Ascending aorta (tissue), 2 donors: ENCODE data around the gene MOGAT3. TPM values are rescaled to one million over a fixed set of nuclear protein-coding genes. Genes with fewer than 3 reads are reported as not detected.

Source experiments
- DNase-seq, 2 donors: peaks; one replicate each; pipeline ENCODE4 v3.0.0-alpha.2; 2019; ENCODE audit warnings: low spot score in 2 of 2
- H3K27ac ChIP-seq, 2 donors: fragments of 200-600 bp; sonication (generic); one replicate each; pipeline ENCODE4 v1.5.1; 2016 to 2017; ENCODE audit warnings: mild to moderate bottlenecking in 1 of 2
- H3K27me3 ChIP-seq: fragments of 200-600 bp; sonication (generic); one replicate; pipeline ENCODE4 v1.5.1; 2017
- H3K36me3 ChIP-seq, 2 donors: fragments of 200-600 bp; sonication (generic); one replicate each; pipeline ENCODE4 v1.5.1; 2016
- H3K4me1 ChIP-seq, 2 donors: fragments of 200-600 bp; sonication (generic); one replicate each; pipeline ENCODE4 v1.5.1; 2016 to 2017; ENCODE audit warnings: mild to moderate bottlenecking in 1 of 2
- H3K4me3 ChIP-seq, 2 donors: fragments of 200-600 bp; sonication (generic); one replicate each; pipeline ENCODE4 v1.5.1; 2016 to 2017; ENCODE audit warnings: mild to moderate bottlenecking in 1 of 2
- H3K9me3 ChIP-seq, 2 donors: fragments of 200-600 bp; sonication (generic); one replicate each; pipeline ENCODE4 v1.5.1; 2016
- CTCF ChIP-seq, 3 experiments: fragments of 200-600 bp in 2 of 3; fragments of 450-650 bp in 1 of 3; sonication (generic) in 2 of 3; IDR thresholded peaks; one replicate each; pipeline ENCODE4 v1.5.1; 2016 to 2019; ENCODE audit warnings: antibody characterized with exemption in 3 of 3, mild to moderate bottlenecking in 1 of 3, moderate library complexity in 1 of 3
- intact Hi-C: fragments of 100-400 bp; cut with DNase I; formaldehyde crosslinking; loops from one replicate; pipeline ENCODE4 v1.15.1; 2023
- total RNA-seq: library from RNA; depleted of rRNA; stranded (reverse); fragments of >200 nt; gene quantifications from one replicate; pipeline ENCODE4 v1.1.0, GENCODE V29; 2016

MOGAT3 gene
- total RNA-seq, 1 donor from 2014 or later: not detected

GRCh38 chr7:101153969-101154692 lies 46.7 kb downstream of the MOGAT3 start, which contains the start of gene AP1S1:
Gene AP1S1 (plus strand): TSS chr7:101154476. CDS start chr7:101154515, 39 bp downstream.
- H3K4me3 ChIP-seq: peak within 1 kb of the TSS; percentile 73 to 87
- intact Hi-C loops: loop anchor here (1.0 to 2.0 kb wide), 2 partner anchors 15 to 65 kb away; partner anchors contain the start of gene ZNHIT1
- DNase-seq: peak; percentile 72 to 94
- H3K27me3 ChIP-seq: no peaks in the 10 kb centered on the region
- TF ChIP-seq CTCF (IDR thresholded peaks at IDR 0.05): no peak
- no peaks in the 10 kb centered on the region for H3K9me3 ChIP-seq
- H3K36me3 ChIP-seq: peaks cover 3 to 23% of the 10 kb centered on the region in 2 donors
- no peak within 1 kb of the TSS for H3K27ac ChIP-seq
- peaks cover 3% of the 10 kb centered on the region in 2 donors for H3K4me1 ChIP-seq

- DNase-seq: no peak
- H3K9me3 ChIP-seq: no peaks in the 10 kb centered on the region
- H3K36me3 ChIP-seq: peaks cover 0 to 3% of the 10 kb centered on the region in 2 donors
- H3K27me3 ChIP-seq: no peaks in the 10 kb centered on the region
- intact Hi-C loops: no loop called here
- H3K4me3 ChIP-seq: no peak overlapping the region
- peaks cover 3% of the 10 kb centered on the region in 2 donors for H3K4me1 ChIP-seq
- TF ChIP-seq CTCF (IDR thresholded peaks at IDR 0.05): no peak
- no peak overlapping the region for H3K27ac ChIP-seq
These were observed 48.8 kb downstream of the MOGAT3 start for GRCh38 chr7:101151908-101152651.

Other genes with a start within 250 kb of the MOGAT3 start
- 0.85 TPM for gene MUC12, start 231.5 kb downstream of the MOGAT3 start, total RNA-seq
- not detected for gene MUC17, start 181.0 kb downstream of the MOGAT3 start, total RNA-seq
- 29.6 TPM for gene TRIM56, start 115.6 kb downstream of the MOGAT3 start, total RNA-seq
- gene SERPINE1, start 73.9 kb downstream of the MOGAT3 start, total RNA-seq: 1,267 TPM
- 77.4 TPM for gene AP1S1, start 46.6 kb downstream of the MOGAT3 start, total RNA-seq
- gene VGF, start 35.5 kb downstream of the MOGAT3 start, total RNA-seq: not detected
- not detected for gene NAT16, start 20.7 kb downstream of the MOGAT3 start, total RNA-seq
- 165 TPM for gene PLOD3, start 16.5 kb upstream of the MOGAT3 start, total RNA-seq
- 87.9 TPM for gene ZNHIT1, start 17.1 kb upstream of the MOGAT3 start, total RNA-seq
- gene CLDN15, start 36.8 kb upstream of the MOGAT3 start, total RNA-seq: 27.7 TPM
- gene FIS1, start 44.0 kb upstream of the MOGAT3 start, total RNA-seq: 266 TPM
- 19.8 TPM for gene IFT22, start 120.8 kb upstream of the MOGAT3 start, total RNA-seq
- gene COL26A1, start 161.8 kb upstream of the MOGAT3 start, total RNA-seq: not detected